HG03135 (cell line): ENCODE measurements around the gene WWTR1.

Experiments
- ATAC-seq: cut with Tn5 transposase; IDR thresholded peaks from one replicate; pipeline ENCODE4 v1.9.1; 2021; ENCODE audit warnings: mild to moderate bottlenecking, moderate library complexity; ENCODE audit not compliant: unreplicated experiment

WWTR1 gene

DNA sequence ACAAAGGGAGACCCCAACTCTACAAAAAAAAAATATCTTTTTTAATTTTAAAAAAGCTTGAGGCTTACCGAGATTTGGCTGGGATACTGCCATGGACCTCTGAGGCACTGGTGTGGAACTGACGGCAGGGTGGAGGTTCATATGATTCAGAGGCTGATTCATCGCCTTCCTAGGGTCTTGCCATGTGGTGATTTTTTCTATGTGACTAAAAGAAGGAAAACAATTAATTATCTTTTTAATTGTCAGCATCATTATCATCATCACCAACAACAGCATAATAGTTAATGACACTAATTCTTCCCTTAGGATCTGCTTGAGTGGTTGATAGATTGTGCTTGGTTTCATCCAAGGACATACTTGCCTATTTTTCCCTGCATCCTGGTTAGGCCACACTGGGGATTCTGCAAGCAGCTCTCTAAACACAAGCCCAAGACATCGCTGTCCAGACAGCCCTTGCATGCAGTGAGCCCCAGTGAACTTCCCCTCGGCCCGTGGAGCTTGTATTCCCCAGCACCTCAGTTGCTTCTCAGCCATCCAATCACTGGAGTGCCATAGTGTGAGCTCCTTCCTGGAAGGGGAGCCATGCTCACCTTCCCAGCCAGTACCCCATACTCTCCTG, 84.9 kb downstream of the WWTR1 start:
- no peak for ATAC-seq

- ATAC-seq = no peak
Observed at GRCh38 chr3:149571381-149571780, 86.4 kb downstream of the WWTR1 start.

DNA sequence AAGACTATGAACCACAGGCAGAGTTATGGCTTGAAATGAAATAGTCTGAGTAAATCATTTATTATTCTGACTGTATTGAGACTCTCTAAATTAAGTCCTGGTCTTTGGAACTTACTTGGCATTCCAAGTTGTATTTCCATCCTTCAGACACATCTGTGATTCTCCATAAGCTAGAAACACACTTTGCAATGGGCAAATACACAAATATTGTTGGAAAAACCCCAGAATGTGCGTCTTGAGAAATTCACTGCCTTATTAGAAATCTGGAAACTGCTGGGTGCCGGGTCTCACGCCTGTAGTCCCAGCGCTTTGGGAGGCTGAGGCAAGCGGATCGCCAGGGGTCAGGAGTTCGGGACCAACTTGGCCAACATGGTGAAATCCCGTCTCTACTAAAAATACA, 87.8 kb downstream of the WWTR1 start:
- no peak for ATAC-seq

GRCh38 chr3:149567381-149567780, 90.4 kb downstream of the WWTR1 start:
- no peak for ATAC-seq

DNA sequence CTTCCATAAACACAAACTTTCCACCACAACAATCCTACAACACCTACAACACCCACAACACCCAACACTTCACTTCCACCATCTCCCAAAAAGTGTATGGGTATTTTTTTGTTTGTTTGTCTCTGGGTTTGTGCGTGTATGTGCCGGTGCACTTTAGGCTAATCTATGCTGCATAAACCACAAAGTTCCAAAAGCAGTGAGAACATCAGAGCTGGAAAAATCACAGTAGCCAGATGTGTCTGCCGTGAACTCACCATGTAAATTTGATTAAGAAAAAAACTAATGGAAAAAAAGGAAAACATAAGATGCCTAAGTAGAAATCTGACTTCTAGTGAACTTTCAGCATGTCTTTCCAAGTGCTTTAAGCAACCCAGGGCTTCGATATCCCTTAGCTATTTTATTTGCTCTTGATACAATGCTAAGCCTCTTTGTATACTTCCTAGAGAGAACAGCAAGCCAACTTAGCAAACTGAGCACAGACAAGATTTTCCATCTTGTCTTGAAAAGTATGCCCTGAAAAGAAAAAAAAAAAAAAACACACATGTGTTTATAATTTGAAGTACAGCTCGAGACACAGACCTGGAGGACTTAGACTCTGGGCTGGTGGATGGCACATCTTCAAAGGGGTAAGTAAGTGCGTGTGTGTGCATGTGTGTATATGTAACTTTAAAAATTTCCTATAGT, 91.4 kb downstream of the WWTR1 start:
- no peak for ATAC-seq

DNA sequence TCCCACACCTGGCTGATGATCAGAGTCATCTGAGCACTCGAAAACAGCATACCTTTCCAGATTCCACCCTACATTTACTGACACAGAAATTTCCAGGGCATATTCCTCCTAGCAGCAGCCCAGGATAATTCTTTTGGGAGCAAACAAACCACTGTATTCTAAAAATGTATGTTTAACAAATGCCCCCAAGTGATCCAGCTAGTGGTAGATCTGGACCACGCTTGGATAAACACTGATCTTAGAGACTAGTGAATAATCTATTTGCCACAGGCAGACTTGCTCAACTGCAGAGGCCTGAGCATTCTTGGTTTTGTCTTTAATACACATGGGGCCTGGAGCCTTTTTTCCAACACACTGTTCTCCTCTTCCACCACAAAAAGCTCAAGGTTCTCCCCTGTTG, 93.7 kb downstream of the WWTR1 start:
- no peak for ATAC-seq

GRCh38 chr3:149563114-149563513, 94.7 kb downstream of the WWTR1 start:
- ATAC-seq = no peak

GRCh38 chr3:149560617-149561016, 97.2 kb downstream of the WWTR1 start:
- no peak for ATAC-seq

DNA sequence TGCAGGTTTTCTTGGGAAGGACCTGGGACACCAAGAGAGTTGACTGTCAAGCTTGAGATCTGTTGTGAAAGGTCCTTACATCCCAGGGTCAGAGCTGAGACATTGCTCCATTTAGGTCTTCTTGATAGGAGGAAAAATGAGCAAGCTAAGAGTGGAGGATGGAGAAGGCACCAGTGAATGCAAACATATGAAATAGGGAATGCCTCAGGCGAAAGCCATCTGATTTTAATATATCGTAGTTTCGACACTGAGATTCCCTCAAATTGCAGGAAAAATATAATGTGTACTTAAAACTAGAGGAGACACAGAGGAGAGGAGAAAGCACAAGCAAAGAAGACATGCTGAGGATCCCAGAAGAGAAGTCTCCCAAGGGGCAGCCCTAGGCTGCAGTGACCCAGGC, 97.8 kb downstream of the WWTR1 start:
- no peak for ATAC-seq

DNA sequence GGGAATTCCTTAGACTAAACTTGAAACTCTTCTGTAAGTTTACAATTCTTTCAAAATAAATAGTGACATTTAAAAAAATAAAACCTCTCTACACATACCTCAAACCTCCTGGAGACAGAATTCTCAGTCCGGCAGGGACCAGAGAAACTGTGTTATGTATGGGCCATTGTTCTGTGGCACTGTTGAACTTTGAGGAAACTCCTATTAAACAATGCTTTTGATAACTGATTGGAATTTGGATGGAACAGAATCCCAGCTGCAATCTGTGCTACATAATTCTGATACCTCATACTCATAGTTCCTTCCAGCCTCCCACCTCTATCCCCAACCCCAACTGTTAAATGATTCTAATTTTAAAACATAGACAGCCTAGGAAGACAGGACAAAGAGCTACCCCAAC, 98.3 kb downstream of the WWTR1 start:
- ATAC-seq = no peak

DNA sequence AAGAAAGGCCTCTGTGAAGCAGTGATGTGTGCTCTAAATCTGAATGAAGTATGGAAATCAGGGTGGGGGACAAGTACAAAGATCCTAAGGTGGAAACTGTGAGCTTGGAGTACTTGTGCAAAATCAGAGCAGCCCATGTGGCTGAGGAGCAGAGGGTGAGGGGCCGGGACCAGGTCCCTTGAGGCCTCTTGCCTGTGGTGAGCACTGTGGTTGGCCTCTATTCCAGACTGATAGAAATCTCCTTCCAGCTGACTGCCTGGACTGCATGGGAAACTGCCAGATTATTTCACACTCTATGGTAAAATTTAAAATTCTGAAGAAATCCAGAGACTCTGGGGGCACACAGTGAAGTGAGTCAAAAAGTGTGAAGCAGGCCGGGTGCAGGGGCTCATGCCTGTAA, 101.9 kb downstream of the WWTR1 start:
- no peak for ATAC-seq

DNA sequence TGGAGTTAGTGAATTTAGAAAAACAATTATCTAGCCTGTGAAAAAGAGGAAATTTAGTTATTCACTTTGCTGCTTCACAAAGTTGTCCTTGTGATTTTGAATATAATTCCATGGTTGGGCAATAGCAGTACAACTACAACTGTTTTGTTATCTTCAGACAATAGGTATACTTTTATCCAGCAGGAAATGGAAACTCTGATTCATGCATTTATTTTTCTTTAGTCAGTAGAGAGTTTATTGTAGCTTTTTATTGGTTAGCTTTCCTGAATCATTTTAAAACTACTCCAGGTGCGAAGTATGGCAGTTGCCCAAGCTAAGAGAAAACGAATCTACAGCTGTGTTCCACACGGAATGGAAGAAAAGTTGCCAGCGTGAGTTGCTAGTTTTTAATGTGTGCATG, 103.0 kb downstream of the WWTR1 start:
- ATAC-seq = no peak

DNA sequence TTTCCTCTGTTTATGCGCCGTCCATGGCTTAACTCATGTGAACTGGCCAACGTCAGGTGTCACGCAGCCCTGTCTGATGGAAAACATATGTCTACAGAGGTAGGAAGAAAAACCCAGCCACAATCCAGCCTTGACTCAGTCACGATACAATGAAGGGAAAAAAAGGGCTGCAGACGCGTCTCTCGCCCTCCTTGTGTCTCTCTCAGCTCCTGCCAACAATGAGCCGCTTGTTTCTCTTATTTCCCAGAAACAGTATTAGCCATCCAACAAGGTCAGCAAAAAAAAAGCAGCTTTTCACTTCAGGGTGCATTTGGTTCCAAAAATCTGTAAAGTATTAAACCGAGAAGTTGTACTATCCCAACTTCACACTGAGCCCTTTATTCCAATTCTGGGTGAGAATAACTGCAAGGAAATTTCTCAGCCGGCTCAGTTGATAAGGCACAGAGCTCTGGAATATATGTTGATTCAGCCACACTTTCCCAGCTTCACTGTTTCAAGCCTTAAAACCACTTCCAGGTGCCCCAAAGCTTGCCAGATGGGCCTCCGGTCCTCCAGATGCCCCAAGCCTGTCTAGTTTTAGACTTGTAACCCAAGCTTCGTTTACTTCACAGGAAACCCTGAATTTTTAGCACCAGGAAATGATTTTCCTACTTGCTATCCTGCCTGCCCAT, 103.9 kb downstream of the WWTR1 start:
- no peak for ATAC-seq

- ATAC-seq = no peak
Observed at GRCh38 chr3:149552700-149553099, 105.1 kb downstream of the WWTR1 start.

GRCh38 chr3:149551500-149551899, 106.3 kb downstream of the WWTR1 start:
- no peak for ATAC-seq

DNA sequence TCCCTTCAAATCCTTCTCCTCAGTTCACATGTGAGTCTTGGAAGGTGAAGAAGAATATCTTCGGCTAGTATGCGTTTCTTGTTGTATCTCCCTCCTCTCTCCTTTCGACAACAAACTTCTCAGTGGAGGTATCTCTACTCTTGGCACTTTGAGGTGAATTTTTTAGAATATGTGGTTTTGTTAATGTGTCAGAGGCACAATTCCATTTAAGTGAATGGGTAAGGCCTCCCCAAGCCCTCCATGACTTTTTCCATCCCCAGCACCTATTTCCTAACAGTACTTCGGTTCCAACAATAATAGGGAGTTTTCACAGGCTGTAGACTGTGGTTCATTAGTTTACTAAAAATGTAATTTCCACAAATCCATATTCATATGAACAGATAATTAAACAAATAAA, 109.2 kb downstream of the WWTR1 start:
- no peak for ATAC-seq

DNA sequence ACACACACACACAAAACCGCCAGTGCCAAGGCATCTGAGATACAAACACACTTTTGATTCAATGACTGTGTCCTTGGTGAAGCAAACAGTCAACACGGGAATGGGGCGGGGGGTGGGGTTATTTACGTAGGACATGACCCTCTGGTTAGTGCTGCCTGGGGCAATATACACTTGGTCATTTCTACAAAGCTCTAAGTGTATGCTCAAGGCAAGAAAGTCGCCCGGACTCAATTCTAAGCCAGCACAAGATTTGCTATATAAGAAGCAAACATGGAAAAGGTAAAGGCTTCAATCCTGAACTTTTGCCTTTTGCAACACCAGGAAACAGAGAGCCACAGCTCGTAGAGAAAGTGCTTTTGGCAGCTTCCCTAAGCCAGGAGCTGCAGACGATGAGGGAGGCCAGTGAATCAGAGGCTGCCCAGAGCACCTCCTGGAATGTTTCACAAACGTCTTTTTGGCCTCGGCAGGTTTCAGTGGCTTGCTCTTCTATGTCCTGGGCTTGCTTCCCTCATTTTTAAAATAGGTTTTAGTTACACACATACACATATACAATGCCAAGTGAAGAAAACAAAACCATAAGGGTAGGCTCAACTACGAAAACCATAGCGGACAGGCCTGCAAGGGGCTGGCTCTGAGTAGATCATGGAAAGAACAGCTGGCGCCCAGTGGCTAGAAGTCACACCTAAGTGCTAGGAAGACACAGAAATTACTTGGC, 109.7 kb downstream of the WWTR1 start:
- ATAC-seq = no peak

DNA sequence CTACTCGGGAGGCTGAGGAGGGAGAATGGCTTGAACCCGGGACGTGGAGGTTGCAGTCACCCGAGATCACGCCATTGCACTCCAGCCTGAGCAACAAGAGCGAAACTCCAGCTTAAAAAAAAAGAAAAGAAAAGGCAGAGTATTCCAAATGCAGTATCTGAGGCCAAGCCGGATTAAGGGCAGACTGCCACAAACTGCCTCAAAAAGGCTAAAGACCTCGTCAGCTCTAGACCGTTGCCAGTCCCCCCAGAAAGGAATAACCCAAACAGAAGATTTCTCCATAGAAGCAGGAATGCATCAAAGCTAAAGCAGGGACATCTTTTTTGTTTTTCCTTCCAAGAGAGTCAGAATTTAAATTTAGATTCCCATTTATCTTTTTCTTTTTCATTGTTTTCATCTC, 110.4 kb downstream of the WWTR1 start:
- no peak for ATAC-seq

- ATAC-seq = no peak
Observed at GRCh38 chr3:149545049-149545448, 112.8 kb downstream of the WWTR1 start.

GRCh38 chr3:149542375-149543312, 115.2 kb downstream of the WWTR1 start:
- ATAC-seq = no peak

GRCh38 chr3:149541091-149541491, 116.7 kb downstream of the WWTR1 start:
- ATAC-seq = no peak
